Activated CD8-positive, alpha-beta memory T cell treated with anti-CD3 and anti-CD28 coated beads, Interleukin-2, amount 50 U/mL, for 24 hours (primary cell): ENCODE data around the gene GMDS.

ENCODE experiments used
- DNase-seq: peaks from one replicate; pipeline ENCODE4 v3.0.0-alpha.2; 2020; ENCODE audit errors: extremely low read depth

Gene GMDS

GRCh38 chr6:2035826-2036709, 209.3 kb downstream of the GMDS start:
- no peak for DNase-seq

GRCh38 chr6:2035046-2035445, 210.4 kb downstream of the GMDS start:
- DNase-seq = no peak

GRCh38 chr6:2034256-2034655, 211.1 kb downstream of the GMDS start:
- DNase-seq = no peak

GRCh38 chr6:2033544-2033943, 211.9 kb downstream of the GMDS start:
- DNase-seq = no peak

- no peak for DNase-seq
Observed at GRCh38 chr6:2030682-2031244, 214.6 kb downstream of the GMDS start.

- no peak for DNase-seq
Observed at GRCh38 chr6:2029952-2030351, 215.5 kb downstream of the GMDS start.

GRCh38 chr6:2029130-2029794, 216.1 kb downstream of the GMDS start:
- DNase-seq = no peak

- no peak for DNase-seq
Observed at GRCh38 chr6:2028457-2029038, 216.9 kb downstream of the GMDS start.

- no peak for DNase-seq
Observed at GRCh38 chr6:2026133-2026532, 219.3 kb downstream of the GMDS start.

- no peak for DNase-seq
Observed at GRCh38 chr6:2021713-2022125, 223.7 kb downstream of the GMDS start.

GRCh38 chr6:2020909-2021308, 224.5 kb downstream of the GMDS start:
- DNase-seq = no peak

- no peak for DNase-seq
Observed at GRCh38 chr6:2019051-2019450, 226.4 kb downstream of the GMDS start.

GRCh38 chr6:2016040-2016439, 229.4 kb downstream of the GMDS start:
- no peak for DNase-seq

- no peak for DNase-seq
Observed at GRCh38 chr6:2008383-2008976, 236.9 kb downstream of the GMDS start.

- DNase-seq = no peak
Observed at GRCh38 chr6:2007165-2007564, 238.2 kb downstream of the GMDS start.

- DNase-seq = no peak
Observed at GRCh38 chr6:2004888-2005287, 240.5 kb downstream of the GMDS start.

- DNase-seq = no peak
Observed at GRCh38 chr6:2000962-2001361, 244.4 kb downstream of the GMDS start.

- DNase-seq = no peak
Observed at GRCh38 chr6:1997702-1998101, 247.7 kb downstream of the GMDS start.

- DNase-seq = no peak
Observed at GRCh38 chr6:1995636-1996035, 249.8 kb downstream of the GMDS start.

- no peak for DNase-seq
Observed at GRCh38 chr6:1993042-1993441, 252.4 kb downstream of the GMDS start.

- DNase-seq = no peak
Observed at GRCh38 chr6:1991332-1991878, 254.0 kb downstream of the GMDS start.

GRCh38 chr6:1988843-1989242, 256.6 kb downstream of the GMDS start:
- no peak for DNase-seq
